Calu3 (cell line): ENCODE measurements around the gene TXNDC2. TPM values are rescaled to one million over a fixed set of nuclear protein-coding genes. Genes with fewer than 3 reads are reported as not detected.
A peak's percentile ranks its signal among the peaks of the same experiment; 100 is the strongest.

Source experiments
- BruUV-seq: library from RNA; stranded (reverse); fragments of 400-500 nt; replicated peaks from 2 replicates; lab custom pipeline; 2021; lab: Mats Ljungman, UMichigan
- CTCF ChIA-PET: fragments of 300-600 bp; sonication (Branson Sonifier 250); formaldehyde crosslinking; loops from one replicate; lab custom pipeline; 2022; ENCODE audit warnings: antibody characterized with exemption; lab: Charles Lee
- DNase-seq: peaks from one replicate; pipeline ENCODE4 v3.0.0; 2022
- H3K27ac Mint-ChIP-seq: one replicate; pipeline ENCODE4 v1.8.0; 2022; ENCODE audit warnings: mixed read lengths; ENCODE audit not compliant: unreplicated experiment
- H3K27me3 Mint-ChIP-seq: one replicate; pipeline ENCODE4 v1.8.0; 2022; ENCODE audit warnings: mixed read lengths; ENCODE audit not compliant: unreplicated experiment
- H3K36me3 Mint-ChIP-seq: one replicate; pipeline ENCODE4 v1.8.0; 2022; ENCODE audit warnings: mild to moderate bottlenecking, moderate library complexity, mixed read lengths; ENCODE audit not compliant: insufficient read depth, unreplicated experiment
- H3K4me1 Mint-ChIP-seq: one replicate; pipeline ENCODE4 v1.8.0; 2022; ENCODE audit warnings: mild to moderate bottlenecking, low read depth, mixed read lengths; ENCODE audit not compliant: unreplicated experiment
- H3K4me3 Mint-ChIP-seq: one replicate; pipeline ENCODE4 v1.8.0; 2022; ENCODE audit warnings: mild to moderate bottlenecking, low read depth, moderate library complexity, mixed read lengths; ENCODE audit not compliant: unreplicated experiment
- H3K9me3 Mint-ChIP-seq: one replicate; pipeline ENCODE4 v1.8.0; 2022; ENCODE audit warnings: low read depth, mixed read lengths; ENCODE audit not compliant: unreplicated experiment
- CTCF ChIP-seq: fragments of 200-600 bp; IDR thresholded peaks from one replicate; pipeline ENCODE4 v1.8.0; 2022; ENCODE audit warnings: antibody characterized with exemption; ENCODE audit not compliant: unreplicated experiment
- intact Hi-C: fragments of 100-400 bp; cut with micrococcal nuclease; formaldehyde crosslinking; loops from one replicate; pipeline ENCODE4 v1.10.0; 2022; ENCODE audit not compliant: unreplicated experiment
- total RNA-seq: library from RNA; stranded (reverse); gene quantifications from 2 replicates; pipeline ENCODE4 v1.2.3, GENCODE V29; 2022

The TXNDC2 gene
- total RNA-seq, 1 experiment from 2014 or later: not detected

GRCh38 chr18:9913151-9913525 lies 27.4 kb downstream of the TXNDC2 start:
- Mint-ChIP-seq H3K27me3 (peaks cover 14% of the 10 kb centered on the region), H3K27ac (peak overlapping the region; percentile 76), H3K4me3 (peak overlapping the region; percentile 86), H3K4me1 (peaks cover 15% of the 10 kb centered on the region), H3K36me3 (peaks cover 39% of the 10 kb centered on the region), H3K9me3 (peaks cover 2% of the 10 kb centered on the region)
- CTCF ChIA-PET: interaction anchor here (1.0 to 1.4 kb wide), 2 partner anchors 14 to 36 kb away, joined by 3 to 12 read pairs; no protein-coding TSS in a partner anchor
- no peak for DNase-seq
- intact Hi-C loops: no loop called here
- TF ChIP-seq CTCF: no peak
- BruUV-seq: TSS peak; percentile 64

GRCh38 chr18:9913526-9914333 lies 28.0 kb downstream of the TXNDC2 start, which contains the start of gene VAPA:
Gene VAPA (plus strand): TSS chr18:9914016. CDS start chr18:9914257, 241 bp downstream.
- peak within 1 kb of the TSS; percentile 86 for H3K4me3 Mint-ChIP-seq
- no TSS peak for BruUV-seq
- no peak for TF ChIP-seq CTCF
- intact Hi-C loops: no loop called here
- CTCF ChIA-PET: interaction anchor here (0.6 to 1.4 kb wide), 3 partner anchors 13 to 36 kb away, joined by 3 to 12 read pairs (median 3); no protein-coding TSS in a partner anchor
- H3K36me3 Mint-ChIP-seq: peaks cover 39% of the 10 kb centered on the region
- H3K27me3 Mint-ChIP-seq: peaks cover 13% of the 10 kb centered on the region
- H3K4me1 Mint-ChIP-seq: peaks cover 15% of the 10 kb centered on the region
- DNase-seq: peak; percentile 96
- H3K27ac Mint-ChIP-seq: peak within 1 kb of the TSS; percentile 93
- H3K9me3 Mint-ChIP-seq: peaks cover 2% of the 10 kb centered on the region

GRCh38 chr18:9914334-9914583 lies 28.5 kb downstream of the TXNDC2 start:
- peaks cover 39% of the 10 kb centered on the region for H3K36me3 Mint-ChIP-seq
- H3K4me1 Mint-ChIP-seq: peaks cover 15% of the 10 kb centered on the region
- CTCF ChIA-PET: interaction anchor here (1.4 kb wide), 1 partner anchor 15 kb away, joined by 12 read pairs; no protein-coding TSS in a partner anchor
- peak overlapping the region; percentile 86 for H3K4me3 Mint-ChIP-seq
- H3K9me3 Mint-ChIP-seq: peaks cover 2% of the 10 kb centered on the region
- TF ChIP-seq CTCF: no peak
- BruUV-seq: no TSS peak
- DNase-seq: no peak
- H3K27me3 Mint-ChIP-seq: peaks cover 8% of the 10 kb centered on the region
- no peak overlapping the region for H3K27ac Mint-ChIP-seq
- intact Hi-C loops: no loop called here

- TF ChIP-seq CTCF: no peak
- intact Hi-C loops: loop anchor here (5.0 kb wide), 1 partner anchor 87 kb away; no protein-coding TSS in a partner anchor
- peak overlapping the region; percentile 93 for H3K27ac Mint-ChIP-seq
- DNase-seq: peak; percentile 92
- no TSS peak for BruUV-seq
- CTCF ChIA-PET: no interaction called here
- peaks cover 39% of the 10 kb centered on the region for H3K36me3 Mint-ChIP-seq
- H3K4me1 Mint-ChIP-seq: peaks cover 15% of the 10 kb centered on the region
- peaks cover 2% of the 10 kb centered on the region for H3K9me3 Mint-ChIP-seq
- peak overlapping the region; percentile 86 for H3K4me3 Mint-ChIP-seq
- H3K27me3 Mint-ChIP-seq: peaks cover 3% of the 10 kb centered on the region
Measured at GRCh38 chr18:9914584-9915290, 29.0 kb downstream of the TXNDC2 start.
